ENCODE results near the gene EEFSEC. TPM values are rescaled to one million over a fixed set of nuclear protein-coding genes. Genes with fewer than 3 reads are reported as not detected.

Gene EEFSEC
- total RNA-seq, 6 donors from 2014 or later: 14.9 to 38.8 (median 17.9) TPM

- 96 to 97% methylated on average over 6 of the region's 6 CpGs for WGBS, 2 donors
- ATAC-seq (ENCODE audit: low FRiP score in 2 of 2): no peak
These were observed 174.3 kb downstream of the EEFSEC start for GRCh38 chr3:128327606-128328031.

GRCh38 chr3:128328546-128329458, 175.5 kb downstream of the EEFSEC start:
- no peaks in the 10 kb centered on the region for H3K9me3 ChIP-seq
- WGBS, 2 donors: 93 to 95% methylated on average over 11 of the region's 12 CpGs
- no peaks in the 10 kb centered on the region for H3K27me3 ChIP-seq
- H3K4me3 ChIP-seq: no peak overlapping the region
- ATAC-seq (ENCODE audit: low FRiP score in 2 of 2): no peak
- H3K36me3 ChIP-seq: no peaks in the 10 kb centered on the region
- TF ChIP-seq POLR2AphosphoS5 (IDR thresholded peaks at IDR 0.05): no peak
- no peak for TF ChIP-seq CTCF (IDR thresholded peaks at IDR 0.05)
- TF ChIP-seq POLR2A (IDR thresholded peaks at IDR 0.05): no peak
- no peak for TF ChIP-seq EP300 (IDR thresholded peaks at IDR 0.05)
- no peak for DNase-seq
- H3K4me1 ChIP-seq: peaks cover 0 to 1% (median 0%) of the 10 kb centered on the region in 4 donors
- no peak overlapping the region for H3K27ac ChIP-seq

More at GRCh38 chr3:128327606-128328031, 174.3 kb downstream of the EEFSEC start:
- Histone ChIP-seq H3K36me3 (no peaks in the 10 kb centered on the region), H3K9me3 (no peaks in the 10 kb centered on the region), H3K27me3 (no peaks in the 10 kb centered on the region), H3K4me1 (peaks cover 0 to 8% (median 3%) of the 10 kb centered on the region in 4 donors), H3K27ac (no peak overlapping the region), H3K4me3 (no peak overlapping the region)
- no peak for DNase-seq
- TF ChIP-seq CTCF (IDR thresholded peaks at IDR 0.05) (no peak), POLR2AphosphoS5 (IDR thresholded peaks at IDR 0.05) (no peak), EP300 (IDR thresholded peaks at IDR 0.05) (no peak), POLR2A (IDR thresholded peaks at IDR 0.05) (no peak)

GRCh38 chr3:128329491-128330213, 176.4 kb downstream of the EEFSEC start:
- Histone ChIP-seq H3K36me3 (no peaks in the 10 kb centered on the region), H3K4me1 (no peaks in the 10 kb centered on the region), H3K9me3 (no peaks in the 10 kb centered on the region), H3K4me3 (no peak overlapping the region), H3K27me3 (no peaks in the 10 kb centered on the region), H3K27ac (no peak overlapping the region)
- DNase-seq (peak in 1 of 2 donors; percentile 63), ATAC-seq (ENCODE audit: low FRiP score in 2 of 2) (peak in 1 of 2 donors; percentile 12)
- no peak for TF ChIP-seq POLR2A (IDR thresholded peaks at IDR 0.05)
- no peak for TF ChIP-seq EP300 (IDR thresholded peaks at IDR 0.05)
- TF ChIP-seq CTCF (IDR thresholded peaks at IDR 0.05): no peak
- no peak for TF ChIP-seq POLR2AphosphoS5 (IDR thresholded peaks at IDR 0.05)
- WGBS, 2 donors: 82 to 98% methylated on average over 4 to 6 of the region's 6 CpGs

- ATAC-seq (ENCODE audit: low FRiP score in 2 of 2) (no peak), DNase-seq (no peak)
- H3K36me3 ChIP-seq: no peaks in the 10 kb centered on the region
- H3K9me3 ChIP-seq: no peaks in the 10 kb centered on the region
- no peak overlapping the region for H3K4me3 ChIP-seq
- no peaks in the 10 kb centered on the region for H3K4me1 ChIP-seq
- H3K27ac ChIP-seq: no peak overlapping the region
- no peaks in the 10 kb centered on the region for H3K27me3 ChIP-seq
- WGBS, 2 donors: 93 to 94% methylated on average over 9 to 13 of the region's 13 CpGs
- no peak for TF ChIP-seq POLR2A (IDR thresholded peaks at IDR 0.05)
- no peak for TF ChIP-seq CTCF (IDR thresholded peaks at IDR 0.05)
- TF ChIP-seq POLR2AphosphoS5 (IDR thresholded peaks at IDR 0.05): no peak
- TF ChIP-seq EP300 (IDR thresholded peaks at IDR 0.05): no peak
These were observed 177.0 kb downstream of the EEFSEC start for GRCh38 chr3:128330214-128330842.
